H1 (cell line): ENCODE measurements around the gene PHLDA3. TPM values are rescaled to one million over a fixed set of nuclear protein-coding genes. Genes with fewer than 3 reads are reported as not detected.
A peak's percentile ranks its signal among the peaks of the same experiment; 100 is the strongest.

Source experiments
- BRCA1 ChIP-seq: IDR thresholded peaks from 2 replicates; pipeline ENCODE4 v1.6.1; 2012; ENCODE audit warnings: low read depth, low read length, improper control_type of control experiment
- CTBP2 ChIP-seq: IDR thresholded peaks from 2 replicates; pipeline ENCODE4 v1.7.0; 2011; ENCODE audit warnings: borderline replicate concordance, mild to moderate bottlenecking, moderate library complexity, mixed read lengths, low read length; ENCODE audit not compliant: insufficient read depth, insufficient read length
- EP300 ChIP-seq, 2 experiments: IDR thresholded peaks; 1 replicate in 1 of 2; 2 replicates in 1 of 2; pipeline ENCODE4 v1.6.1; 2011 to 2012; ENCODE audit warnings: low read depth in 2 of 2, low read length in 2 of 2, mild to moderate bottlenecking in 2 of 2, borderline replicate concordance in 1 of 2, inconsistent platforms in 1 of 2, moderate library complexity in 1 of 2
- KDM5A ChIP-seq: fragments of 200-600 bp; IDR thresholded peaks from 2 replicates; pipeline ENCODE4 v1.7.1; 2012; ENCODE audit warnings: mild to moderate bottlenecking, low read length, inconsistent platforms, mixed read lengths
- RAD21 ChIP-seq, 2 experiments: IDR thresholded peaks in 1 of 2; conservative IDR thresholded peaks in 1 of 2; 2 replicates each; pipeline ENCODE4 v1.6.1; 2011; ENCODE audit warnings: low read depth in 2 of 2, low read length in 2 of 2, improper control_type of control experiment in 1 of 2, inconsistent platforms in 1 of 2, mild to moderate bottlenecking in 1 of 2, moderate library complexity in 1 of 2
- SP1 ChIP-seq: IDR thresholded peaks from 2 replicates; pipeline ENCODE4 v1.6.1; 2011; ENCODE audit warnings: low read depth, low read length
- polyA plus RNA-seq, 7 experiments: library from polyadenylated mRNA; depleted of rRNA in 3 of 7; stranded (reverse) in 5 of 7; unstranded in 2 of 7; fragments of >200 nt in 5 of 7; fragments of 200-250 nt in 2 of 7; gene quantifications; 1 replicate in 5 of 7; 2 replicates in 1 of 7; 4 replicates in 1 of 7; pipeline versions ENCODE4 v1.2.1 to v1.2.3, GENCODE V29; 2011 to 2013; ENCODE audit warnings: missing spikeins in 2 of 7, mixed read lengths in 2 of 7
- total RNA-seq: library from RNA; stranded (reverse); fragmentation: NEBNext Ultra II Directional; extraction: Animal tissue kit (Norgen Biotek cat#: 25700); gene quantifications from 2 replicates; pipeline ENCODE4 v1.2.1, GENCODE V29; 2021

Gene PHLDA3
- total and polyA plus RNA-seq, 2 of the 8 experiments (the other 6 are each of a cell fraction or from before 2014, with no cell fraction given) = 25.5 to 27.5 TPM

GRCh38 chr1:201481761-201482493 is 12.9 kb upstream of the PHLDA3 start (continued):
- TF ChIP-seq RAD21 (IDR thresholded peaks at IDR 0.05 in 1 of 2, conservative IDR thresholded peaks at IDR 0.05 in 1 of 2; ENCODE audit: low read depth in 2 of 2, low read length in 2 of 2) (peak; percentile 96 to 97), KDM5A (0 out of 2 replicates have a peak, but pooled peaks have one; percentile 42), CTBP2 (no peak), BRCA1 (no peak), SP1 (no peak), EP300 (IDR thresholded peaks at IDR 0.05; ENCODE audit: borderline replicate concordance in 1 of 2, low read depth in 2 of 2, low read length in 2 of 2) (peak in 1 of 2 experiments; percentile 3; a peak in 1 of 3 replicates)
